Ishikawa (cell line): ENCODE results near the gene NOX5.

Experiments used
- CEBPB ChIP-seq: IDR thresholded peaks from 2 replicates; pipeline ENCODE4 v1.6.1; 2012
- CREB1 ChIP-seq: IDR thresholded peaks from 2 replicates; pipeline ENCODE4 v1.6.1; 2012; ENCODE audit warnings: low read depth
- EGR1 ChIP-seq: IDR thresholded peaks from 2 replicates; pipeline ENCODE4 v1.6.1; 2012
- EP300 ChIP-seq: IDR thresholded peaks from 2 replicates; pipeline ENCODE4 v1.6.1; 2012; ENCODE audit warnings: borderline replicate concordance
- FOXM1 ChIP-seq: IDR thresholded peaks from 2 replicates; pipeline ENCODE4 v1.6.1; 2012; ENCODE audit warnings: low read depth, borderline replicate concordance
- MAX ChIP-seq: IDR thresholded peaks from 2 replicates; pipeline ENCODE4 v1.6.1; 2012
- NFIC ChIP-seq: IDR thresholded peaks from 2 replicates; pipeline ENCODE4 v1.6.1; 2012
- RAD21 ChIP-seq: IDR thresholded peaks from 2 replicates; pipeline ENCODE4 v1.6.1; 2012; ENCODE audit warnings: low read depth
- REST ChIP-seq: IDR thresholded peaks from 2 replicates; pipeline ENCODE4 v1.6.1; 2012; ENCODE audit warnings: low read depth, mild to moderate bottlenecking
- TAF1 ChIP-seq: IDR thresholded peaks from 2 replicates; pipeline ENCODE4 v1.6.1; 2012; ENCODE audit warnings: low read depth, mild to moderate bottlenecking
- TCF12 ChIP-seq: IDR thresholded peaks from 2 replicates; pipeline ENCODE4 v1.6.1; 2012; ENCODE audit warnings: low read depth
- TEAD4 ChIP-seq: IDR thresholded peaks from 2 replicates; pipeline ENCODE4 v1.6.1; 2012
- USF1 ChIP-seq: IDR thresholded peaks from 2 replicates; pipeline ENCODE4 v1.6.1; 2012
- YY1 ChIP-seq: IDR thresholded peaks from 2 replicates; pipeline ENCODE4 v1.6.1; 2012; ENCODE audit warnings: low read depth
- ZBTB7A ChIP-seq: IDR thresholded peaks from 2 replicates; pipeline ENCODE4 v1.6.1; 2012; ENCODE audit warnings: low read depth

NOX5 gene

GRCh38 chr15:69016021-69016595 is 1.6 kb downstream of the NOX5 start:
- TF ChIP-seq REST (no peak), MAX (no peak)

DNA sequence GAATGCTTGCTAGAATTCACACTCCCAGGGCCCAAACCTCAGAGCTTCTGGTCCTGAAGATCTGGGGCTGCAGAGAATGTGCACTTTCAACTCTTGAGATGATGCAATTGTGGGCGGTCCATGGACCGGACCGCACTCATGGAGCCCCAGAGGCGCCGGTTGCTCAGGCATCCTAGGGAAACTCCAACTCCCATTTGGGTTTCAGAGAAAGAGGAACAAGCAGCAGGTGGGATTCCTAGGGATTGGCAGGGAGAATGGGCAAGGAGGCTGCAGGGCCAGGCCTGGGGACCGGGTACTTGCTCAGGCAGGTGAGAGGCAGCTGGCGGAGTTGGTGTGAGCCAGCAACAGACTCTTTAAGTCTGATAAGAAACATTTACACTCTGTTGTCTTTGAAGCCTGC is 3.5 kb downstream of the NOX5 start:
- no peak for TF ChIP-seq USF1
- no peak for TF ChIP-seq CREB1
- TF ChIP-seq YY1 = no peak
- TF ChIP-seq TAF1 = no peak
- TF ChIP-seq ZBTB7A = no peak
- no peak for TF ChIP-seq MAX
- TF ChIP-seq FOXM1 = no peak
- TF ChIP-seq CEBPB = no peak
- TF ChIP-seq EP300 = no peak
- no peak for TF ChIP-seq EGR1
- TF ChIP-seq REST = no peak
- no peak for TF ChIP-seq TEAD4
- no peak for TF ChIP-seq RAD21
- TF ChIP-seq TCF12 = no peak
- TF ChIP-seq NFIC = no peak

- TF ChIP-seq CREB1 = no peak
These were observed 4.5 kb downstream of the NOX5 start for GRCh38 chr15:69018951-69019350.

DNA sequence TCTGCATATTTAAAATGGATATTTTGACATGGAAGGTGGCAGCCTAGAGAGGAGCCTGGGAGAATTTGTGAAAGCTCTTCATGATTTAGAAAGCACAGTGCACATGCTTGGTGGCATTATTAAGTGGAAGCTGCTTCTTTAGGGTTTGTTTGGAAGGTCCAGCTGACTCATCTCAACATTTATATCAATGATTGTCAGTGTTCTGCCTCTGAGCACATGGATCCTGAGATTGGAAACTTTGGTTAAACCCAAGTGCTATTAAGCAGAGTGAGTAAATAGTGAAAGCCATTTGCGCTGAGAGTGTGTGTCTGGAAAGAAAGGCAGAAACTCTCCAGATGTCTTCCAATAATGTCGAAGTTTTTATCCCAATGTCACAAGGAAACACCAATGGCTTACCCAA is 7.4 kb downstream of the NOX5 start:
- no peak for TF ChIP-seq FOXM1
- no peak for TF ChIP-seq EP300
- TF ChIP-seq CREB1 = no peak
- no peak for TF ChIP-seq TCF12
- TF ChIP-seq NFIC = no peak
- no peak for TF ChIP-seq CEBPB
- no peak for TF ChIP-seq REST
- TF ChIP-seq ZBTB7A = no peak
- no peak for TF ChIP-seq USF1
- no peak for TF ChIP-seq MAX
- no peak for TF ChIP-seq YY1
- no peak for TF ChIP-seq EGR1
- no peak for TF ChIP-seq TEAD4
- TF ChIP-seq RAD21 = no peak
- no peak for TF ChIP-seq TAF1

- TF ChIP-seq CEBPB = no peak
These were observed 10.8 kb downstream of the NOX5 start for GRCh38 chr15:69025320-69025719.
